GM12892 (cell line): ENCODE data around the gene ADGRG7.
A peak's percentile ranks its signal among the peaks of the same experiment; 100 is the strongest.

Experiments
- DNase-seq: peaks from one replicate; pipeline ENCODE4 v3.0.0; 2011; ENCODE audit not compliant: insufficient read length
- FAIRE-seq: peaks from 2 replicates; lab custom pipeline; 2011; peaks lifted over from hg19 to GRCh38; lab: Jason Lieb, UNC
- POLR2A ChIP-seq: IDR thresholded peaks from 2 replicates; pipeline ENCODE4 v1.6.1; 2011; ENCODE audit warnings: low read depth, low read length, control low read depth
- POLR2AphosphoS5 ChIP-seq: IDR thresholded peaks from 2 replicates; pipeline ENCODE4 v1.6.1; 2011; ENCODE audit warnings: low read depth, low read length, control low read depth
- TAF1 ChIP-seq: IDR thresholded peaks from 2 replicates; pipeline ENCODE4 v1.6.1; 2011; ENCODE audit warnings: low read depth, mild to moderate bottlenecking, control low read depth, low read length, borderline replicate concordance

Gene ADGRG7

GRCh38 chr3:100710261-100710968 lies 101.0 kb downstream of the ADGRG7 start:
- TF ChIP-seq POLR2AphosphoS5, result no peak
- TF ChIP-seq TAF1, result no peak
- TF ChIP-seq POLR2A, result no peak; the same call in 1 of the 2 replicates
- FAIRE-seq, result peak; percentile 71
- DNase-seq, result peak; percentile 40

DNA sequence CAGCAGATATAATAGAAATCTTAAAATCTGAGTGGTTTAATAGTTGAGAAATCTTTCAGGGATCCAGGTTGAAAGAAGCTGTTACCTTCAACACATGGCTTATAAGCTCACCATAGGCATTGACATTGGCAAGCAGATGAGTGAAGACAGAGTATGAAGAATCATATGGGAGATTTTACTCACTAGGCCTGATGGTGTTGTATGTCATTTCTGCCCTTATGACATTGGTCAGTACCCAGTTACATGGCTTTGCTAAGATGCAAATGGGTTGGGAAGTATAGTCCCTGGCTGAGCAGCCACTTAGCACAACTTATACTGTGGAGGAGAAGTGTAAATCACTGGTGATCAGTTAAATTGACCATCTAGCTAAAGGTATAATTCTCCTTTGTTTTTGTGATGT lies 105.8 kb downstream of the ADGRG7 start:
- TF ChIP-seq POLR2AphosphoS5 (no peak), TAF1 (no peak), POLR2A (no peak)
- FAIRE-seq (no peak), DNase-seq (no peak)

GRCh38 chr3:100717063-100717462 lies 107.7 kb downstream of the ADGRG7 start:
- FAIRE-seq, result no peak
- TF ChIP-seq TAF1 (no peak), POLR2A (no peak), POLR2AphosphoS5 (no peak)

GRCh38 chr3:100717637-100718487 lies 108.5 kb downstream of the ADGRG7 start:
- DNase-seq (no peak), FAIRE-seq (no peak)
- TF ChIP-seq POLR2A (no peak), POLR2AphosphoS5 (no peak), TAF1 (no peak)

More at GRCh38 chr3:100717063-100717462, 107.7 kb downstream of the ADGRG7 start:
- no peak for DNase-seq

DNA sequence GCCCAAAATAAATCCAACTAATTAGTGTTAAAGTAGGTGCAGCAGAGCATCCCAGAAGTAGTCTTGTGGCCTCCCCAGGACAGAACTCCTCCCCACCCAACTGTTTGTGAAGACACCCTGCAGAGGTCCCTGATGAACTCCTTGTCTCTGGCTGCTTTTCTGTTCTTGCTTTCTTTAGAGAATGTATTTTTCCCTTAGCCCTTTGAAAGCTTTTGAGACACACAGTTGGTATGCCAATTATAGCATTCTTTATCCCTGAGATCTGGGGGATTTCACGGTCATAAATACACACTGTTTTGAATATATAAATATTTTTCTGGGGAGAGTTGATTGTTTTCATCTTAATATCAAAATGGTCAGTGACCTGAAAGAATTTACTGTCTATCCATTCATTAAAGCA lies 109.7 kb downstream of the ADGRG7 start:
- no peak for DNase-seq
- no peak for FAIRE-seq
- TF ChIP-seq TAF1, result no peak
- TF ChIP-seq POLR2A, result no peak
- TF ChIP-seq POLR2AphosphoS5, result no peak

DNA sequence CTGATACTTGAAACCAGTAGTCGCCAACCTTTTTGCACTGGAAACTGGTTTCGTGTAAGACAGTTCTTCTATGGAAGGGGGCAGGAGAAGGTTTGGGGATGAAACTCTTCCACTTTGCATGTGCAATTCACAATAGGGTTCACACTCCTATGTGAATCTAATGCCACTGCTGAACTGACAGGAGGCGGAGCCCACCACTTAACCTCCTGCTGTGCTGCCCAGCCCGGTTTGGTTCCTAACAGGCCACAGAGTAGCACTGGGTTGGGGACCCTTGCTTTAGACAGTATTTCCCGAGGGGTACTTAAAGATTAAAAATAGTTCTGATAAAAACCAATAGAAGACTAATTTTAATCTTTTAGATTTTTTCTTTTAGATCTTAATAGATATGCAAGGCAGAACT lies 111.0 kb downstream of the ADGRG7 start:
- DNase-seq (no peak), FAIRE-seq (no peak)
- no peak for TF ChIP-seq TAF1
- no peak for TF ChIP-seq POLR2A
- TF ChIP-seq POLR2AphosphoS5, result no peak

DNA sequence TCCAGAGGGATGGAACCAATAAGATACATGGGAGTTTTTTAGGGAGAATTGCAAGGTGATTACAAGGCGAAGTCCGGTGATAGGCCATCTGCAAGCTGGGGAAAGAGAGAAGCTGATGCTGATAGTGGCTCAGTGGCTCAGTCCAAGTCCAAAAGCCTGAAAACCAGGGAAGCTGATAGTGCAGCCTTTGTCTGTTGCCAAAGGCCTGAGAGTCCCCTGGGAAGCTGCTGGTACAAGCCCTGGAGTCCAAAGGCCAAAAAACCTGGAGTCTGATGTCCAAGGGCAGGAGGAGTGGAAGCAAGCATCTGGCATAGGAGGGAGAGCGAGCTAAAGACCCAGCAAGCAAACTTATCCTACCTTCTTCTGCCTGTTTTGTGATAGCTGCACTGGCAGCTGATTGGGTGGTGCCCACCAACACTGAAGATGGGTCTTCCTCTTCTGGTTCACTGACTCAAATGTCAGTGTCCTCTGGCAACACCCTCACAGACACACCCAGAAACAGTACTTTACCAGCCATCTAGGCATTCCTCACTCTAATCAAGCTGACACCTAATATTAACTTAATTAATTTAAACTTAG lies 116.6 kb downstream of the ADGRG7 start:
- TF ChIP-seq POLR2A, result no peak
- no peak for TF ChIP-seq POLR2AphosphoS5
- TF ChIP-seq TAF1, result no peak
- DNase-seq (no peak), FAIRE-seq (no peak)

GRCh38 chr3:100726706-100727105 lies 117.3 kb downstream of the ADGRG7 start:
- FAIRE-seq (peak; percentile 21), DNase-seq (no peak)
- TF ChIP-seq POLR2AphosphoS5, result no peak
- TF ChIP-seq TAF1, result no peak
- TF ChIP-seq POLR2A, result no peak

DNA sequence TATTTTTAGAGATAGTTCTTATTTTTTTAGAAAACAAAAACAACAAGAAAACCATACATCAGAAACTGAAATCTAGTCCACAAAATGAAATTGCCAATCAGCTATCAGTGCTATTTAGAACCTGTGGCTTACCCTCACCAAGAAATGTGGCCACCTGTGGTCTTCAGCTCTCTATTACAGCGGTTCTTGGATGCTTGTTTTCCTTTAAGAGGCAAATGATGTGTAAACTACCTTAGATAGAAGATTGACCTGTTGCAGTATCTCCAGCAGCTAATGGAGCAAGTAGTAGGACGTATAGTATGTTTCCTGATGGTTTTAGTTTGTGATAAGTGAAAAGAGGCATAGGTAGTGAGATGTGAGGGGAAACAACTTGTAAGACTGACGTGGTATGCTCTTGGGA lies 121.1 kb downstream of the ADGRG7 start:
- TF ChIP-seq POLR2A (no peak), TAF1 (no peak)
- no peak for FAIRE-seq
- no peak for DNase-seq

DNA sequence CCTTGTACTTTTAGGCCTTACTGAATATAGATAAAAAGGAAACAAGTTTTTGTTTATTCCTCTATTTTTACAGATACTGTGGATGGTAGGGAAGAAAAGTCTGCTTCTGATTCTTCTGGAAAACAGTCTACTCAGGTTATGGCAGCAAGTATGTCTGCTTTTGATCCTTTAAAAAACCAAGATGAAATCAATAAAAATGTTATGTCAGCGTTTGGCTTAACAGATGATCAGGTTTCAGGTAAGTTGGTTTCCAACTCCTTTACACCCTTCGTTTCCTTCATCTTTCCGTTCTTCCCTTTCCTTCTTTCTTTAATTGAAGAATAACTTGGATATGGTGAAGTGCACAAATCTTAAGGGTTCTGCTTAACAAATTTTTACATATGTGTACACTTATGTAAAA lies 123.0 kb downstream of the ADGRG7 start:
- DNase-seq, result no peak
- TF ChIP-seq POLR2AphosphoS5 (no peak), POLR2A (no peak), TAF1 (no peak)
- peak; percentile 78 for FAIRE-seq

- FAIRE-seq (no peak), DNase-seq (no peak)
- no peak for TF ChIP-seq POLR2AphosphoS5
- TF ChIP-seq POLR2A, result no peak
- TF ChIP-seq TAF1, result no peak
Measured at GRCh38 chr3:100737334-100737733, 127.9 kb downstream of the ADGRG7 start.

GRCh38 chr3:100740207-100740606 lies 130.8 kb downstream of the ADGRG7 start:
- TF ChIP-seq POLR2AphosphoS5 (no peak), TAF1 (no peak), POLR2A (no peak)
- DNase-seq (no peak), FAIRE-seq (no peak)

- no peak for TF ChIP-seq TAF1
- TF ChIP-seq POLR2AphosphoS5, result no peak
- TF ChIP-seq POLR2A, result no peak
- FAIRE-seq (no peak), DNase-seq (no peak)
Measured at GRCh38 chr3:100743535-100743934, 134.1 kb downstream of the ADGRG7 start.
